Mesothelial cell of epicardium (in vitro differentiated cells): ENCODE results near the gene TCTN3. TPM values are rescaled to one million over a fixed set of nuclear protein-coding genes. Genes with fewer than 3 reads are reported as not detected.
"Not testable (repeated sequence)": the region's sequence is repeated elsewhere in the genome, so short reads cannot be mapped to it uniquely, and the experiment has no call there.

ENCODE experiments used
- DNase-seq, 2 experiments: peaks; one replicate each; pipeline ENCODE4 v3.0.0; 2021; ENCODE audit warnings: low spot score in 2 of 2; ENCODE audit not compliant: unreplicated experiment in 2 of 2
- H3K27ac Mint-ChIP-seq: 2 replicates; pipeline ENCODE4 v1.8.0; 2021; ENCODE audit warnings: mixed read lengths
- H3K27me3 Mint-ChIP-seq: 2 replicates; pipeline ENCODE4 v1.8.0; 2021; ENCODE audit warnings: low read depth, mixed read lengths
- H3K36me3 Mint-ChIP-seq: 2 replicates; pipeline ENCODE4 v1.8.0; 2021; ENCODE audit warnings: mixed read lengths
- H3K4me1 Mint-ChIP-seq: 2 replicates; pipeline ENCODE4 v1.8.0; 2021; ENCODE audit warnings: mixed read lengths
- H3K4me3 Mint-ChIP-seq: 2 replicates; pipeline ENCODE4 v1.8.0; 2021; ENCODE audit warnings: mild to moderate bottlenecking, moderate library complexity, mixed read lengths
- H3K9me3 Mint-ChIP-seq: 2 replicates; pipeline ENCODE4 v1.8.0; 2021; ENCODE audit warnings: mixed read lengths
- CTCF ChIP-seq: fragments of 200-600 bp; sonication (generic); IDR thresholded peaks from one replicate; pipeline ENCODE4 v1.5.0; 2021; ENCODE audit warnings: antibody characterized with exemption; ENCODE audit not compliant: unreplicated experiment
- total RNA-seq: library from RNA; stranded (reverse); gene quantifications from 3 replicates; pipeline ENCODE4 v1.2.1, GENCODE V29; 2021

The TCTN3 gene
- total RNA-seq, 1 donor from 2014 or later: 45.7 TPM

- H3K4me3 Mint-ChIP-seq: no peak overlapping the region
- peaks cover 28% of the 10 kb centered on the region for H3K9me3 Mint-ChIP-seq
- H3K27me3 Mint-ChIP-seq: peaks cover 7% of the 10 kb centered on the region
- no peaks in the 10 kb centered on the region for H3K4me1 Mint-ChIP-seq
- TF ChIP-seq CTCF: no peak
- H3K27ac Mint-ChIP-seq: no peak overlapping the region
- peaks cover 2% of the 10 kb centered on the region for H3K36me3 Mint-ChIP-seq
- DNase-seq: no peak
Measured at GRCh38 chr10:95730233-95730632, 36.5 kb upstream of the TCTN3 start.

GRCh38 chr10:95729323-95730055, 35.8 kb upstream of the TCTN3 start:
- peaks cover 2% of the 10 kb centered on the region for H3K36me3 Mint-ChIP-seq
- no peak overlapping the region for H3K4me3 Mint-ChIP-seq
- H3K27ac Mint-ChIP-seq: no peak overlapping the region
- H3K27me3 Mint-ChIP-seq: peaks cover 7% of the 10 kb centered on the region
- no peak for TF ChIP-seq CTCF
- H3K9me3 Mint-ChIP-seq: peaks cover 31% of the 10 kb centered on the region
- H3K4me1 Mint-ChIP-seq: no peaks in the 10 kb centered on the region
- DNase-seq: no peak

- H3K27ac Mint-ChIP-seq: no peak overlapping the region
- no peak for TF ChIP-seq CTCF
- H3K4me3 Mint-ChIP-seq: no peak overlapping the region
- peaks cover 2% of the 10 kb centered on the region for H3K36me3 Mint-ChIP-seq
- no peaks in the 10 kb centered on the region for H3K4me1 Mint-ChIP-seq
- no peak for DNase-seq
- peaks cover 7% of the 10 kb centered on the region for H3K27me3 Mint-ChIP-seq
- H3K9me3 Mint-ChIP-seq: peaks cover 21% of the 10 kb centered on the region
Measured at GRCh38 chr10:95728526-95728925, 34.8 kb upstream of the TCTN3 start.

GRCh38 chr10:95722496-95722895, 28.8 kb upstream of the TCTN3 start:
- H3K9me3 Mint-ChIP-seq, H3K36me3 Mint-ChIP-seq, H3K4me3 Mint-ChIP-seq, H3K27me3 Mint-ChIP-seq, H3K27ac Mint-ChIP-seq, DNase-seq, H3K4me1 Mint-ChIP-seq: not testable (repeated sequence)

- not testable (repeated sequence) for H3K4me3 Mint-ChIP-seq, H3K27me3 Mint-ChIP-seq, DNase-seq, H3K4me1 Mint-ChIP-seq, H3K9me3 Mint-ChIP-seq, H3K36me3 Mint-ChIP-seq, H3K27ac Mint-ChIP-seq
Measured at GRCh38 chr10:95720745-95721144, 27.0 kb upstream of the TCTN3 start.

- H3K36me3 Mint-ChIP-seq: no peaks in the 10 kb centered on the region
- H3K9me3 Mint-ChIP-seq: no peaks in the 10 kb centered on the region
- no peak overlapping the region for H3K4me3 Mint-ChIP-seq
- H3K27ac Mint-ChIP-seq: no peak overlapping the region
- peaks cover 4% of the 10 kb centered on the region for H3K4me1 Mint-ChIP-seq
- H3K27me3 Mint-ChIP-seq: no peaks in the 10 kb centered on the region
- DNase-seq: no peak
- TF ChIP-seq CTCF: no peak
Measured at GRCh38 chr10:95716866-95717265, 23.1 kb upstream of the TCTN3 start.

GRCh38 chr10:95716466-95716865, 22.7 kb upstream of the TCTN3 start:
- H3K27me3 Mint-ChIP-seq: no peaks in the 10 kb centered on the region
- no peak overlapping the region for H3K27ac Mint-ChIP-seq
- no peak overlapping the region for H3K4me3 Mint-ChIP-seq
- H3K9me3 Mint-ChIP-seq: no peaks in the 10 kb centered on the region
- no peak for TF ChIP-seq CTCF
- H3K36me3 Mint-ChIP-seq: no peaks in the 10 kb centered on the region
- DNase-seq: no peak
- peaks cover 4% of the 10 kb centered on the region for H3K4me1 Mint-ChIP-seq
